HCT116 (cell line): ENCODE results near the gene TMPRSS11A. TPM values are rescaled to one million over a fixed set of nuclear protein-coding genes. Genes with fewer than 3 reads are reported as not detected.

Experiments used
- ATAC-seq: fragments of 200-7000 bp; cut with Tn5 transposase; 2 replicates; pipeline ENCODE4 v1.9.1; 2020; ENCODE audit warnings: mild to moderate bottlenecking, moderate library complexity
- BruUV-seq: library from RNA; stranded (reverse); fragments of 400-500 nt; replicated peaks from 2 replicates; lab custom pipeline; 2021; lab: Mats Ljungman, UMichigan
- CTCF ChIA-PET: fragments of 300-600 bp; sonication (Branson Sonifier 250); formaldehyde crosslinking; loops from one replicate; lab custom pipeline; 2021; ENCODE audit warnings: antibody characterized with exemption; lab: Charles Lee
- POLR2A ChIA-PET: fragments of 300-600, 350-600 bp; sonication (Branson Sonifier 250); formaldehyde crosslinking; loops from one replicate; lab custom pipeline; 2021; ENCODE audit warnings: antibody characterized with exemption; lab: Charles Lee
- RAD21 ChIA-PET, 2 experiments: fragments of 300-600 bp; sonication (Branson Sonifier 250); formaldehyde crosslinking; loops; one replicate each; lab custom pipeline; 2023; ENCODE audit warnings: low total read pairs in 2 of 2; ENCODE audit not compliant: uncharacterized antibody in 2 of 2, unreplicated experiment in 2 of 2, low non-redundant PET in 1 of 2; lab: Charles Lee
- DNase-seq: peaks from one replicate; pipeline ENCODE4 v3.0.0-alpha.2; 2010; ENCODE audit warnings: low read depth, low spot score
- H2AFZ ChIP-seq: fragments of 200-600 bp; shearing (Covaris generic), sonication (generic); 2 replicates; pipeline ENCODE4 v1.6.1; 2017; ENCODE audit warnings: low read depth, mixed run types, mixed read lengths, antibody characterized with exemption, low read length; ENCODE audit not compliant: poor library complexity, severe bottlenecking
- H3K27ac ChIP-seq: 2 replicates; pipeline ENCODE4 v1.5.1; 2012; ENCODE audit warnings: low read depth, low read length
- H3K27me3 ChIP-seq: fragments of 200-600 bp; sonication (generic); 2 replicates; pipeline ENCODE4 v1.6.1; 2016; ENCODE audit warnings: mixed run types, low read length, mixed read lengths; ENCODE audit not compliant: insufficient read depth
- H3K36me3 ChIP-seq, 2 experiments: fragments of 200-500 bp in 1 of 2; fragments of 200-600 bp in 1 of 2; sonication (Bioruptor generic) in 1 of 2; sonication (generic) in 1 of 2; 2 replicates each; pipeline versions ENCODE4 v1.5.1 to v1.6.1; 2014 to 2016; ENCODE audit warnings: low read length in 2 of 2, inconsistent platforms in 1 of 2, mixed read lengths in 1 of 2, mixed run types in 1 of 2; ENCODE audit not compliant: insufficient read depth in 2 of 2, control insufficient read depth in 1 of 2
- H3K4me1 ChIP-seq, 2 experiments: fragments of 200-600 bp in 1 of 2; sonication (generic) in 1 of 2; 2 replicates each; pipeline versions ENCODE4 v1.5.1 to v1.6.1; 2012 to 2017; ENCODE audit warnings: low read length in 2 of 2, inconsistent platforms in 1 of 2, mild to moderate bottlenecking in 1 of 2, mixed read lengths in 1 of 2, mixed run types in 1 of 2, moderate library complexity in 1 of 2; ENCODE audit not compliant: insufficient read depth in 2 of 2, control insufficient read depth in 1 of 2
- H3K4me2 ChIP-seq: fragments of 200-600 bp; sonication (generic); 2 replicates; pipeline ENCODE4 v1.6.1; 2017; ENCODE audit warnings: mixed run types, low read length, mixed read lengths
- H3K4me3 ChIP-seq, 2 experiments: fragments of 200-600 bp in 1 of 2; sonication (generic) in 1 of 2; replicated peaks in 1 of 2; 2 replicates each; pipeline ENCODE4 v1.5.1; 2011 to 2016; ENCODE audit warnings: low read length in 2 of 2, control low read depth in 1 of 2, low read depth in 1 of 2, mild to moderate bottlenecking in 1 of 2, mixed read lengths in 1 of 2, mixed run types in 1 of 2
- H3K79me2 ChIP-seq: fragments of 200-600 bp; sonication (generic); 2 replicates; pipeline ENCODE4 v1.6.1; 2017; ENCODE audit warnings: mild to moderate bottlenecking, mixed run types, low read length, moderate library complexity, mixed read lengths; ENCODE audit not compliant: insufficient read depth
- H3K9ac ChIP-seq: fragments of 200-600 bp; sonication (generic); 2 replicates; pipeline ENCODE4 v1.6.1; 2016; ENCODE audit warnings: low read length, mixed read lengths
- H3K9me2 ChIP-seq: fragments of 200-600 bp; sonication (generic), shearing (Covaris generic); 2 replicates; pipeline ENCODE4 v1.6.1; 2017; ENCODE audit warnings: mixed run types, mild to moderate bottlenecking, moderate library complexity; ENCODE audit not compliant: insufficient read depth
- H3K9me3 ChIP-seq, 2 experiments: fragments of 200-500 bp in 1 of 2; fragments of 200-600 bp in 1 of 2; sonication (Bioruptor generic) in 1 of 2; sonication (generic) in 1 of 2; 2 replicates each; pipeline ENCODE4 v1.6.1; 2014 to 2017; ENCODE audit warnings: low read length in 2 of 2, mixed read lengths in 2 of 2, inconsistent platforms in 1 of 2, low read depth in 1 of 2, mild to moderate bottlenecking in 1 of 2, mixed run types in 1 of 2, moderate library complexity in 1 of 2; ENCODE audit not compliant: control insufficient read depth in 1 of 2, insufficient read depth in 1 of 2
- H4K20me1 ChIP-seq: fragments of 200-600 bp; sonication (generic), shearing (Covaris generic); 2 replicates; pipeline ENCODE4 v1.6.1; 2017; ENCODE audit warnings: mixed run types, mild to moderate bottlenecking, moderate library complexity; ENCODE audit not compliant: insufficient read depth
- CEBPB ChIP-seq: IDR thresholded peaks from 2 replicates; pipeline ENCODE4 v1.6.1; 2012; ENCODE audit warnings: low read depth
- CTCF ChIP-seq, 3 experiments: fragments of 200-600 bp in 1 of 3; sonication (generic) in 1 of 3; IDR thresholded peaks in 2 of 3; conservative IDR thresholded peaks in 1 of 3; 2 replicates each; pipeline ENCODE4 v1.5.1; 2012 to 2017; ENCODE audit warnings: low read depth in 2 of 3, low read length in 2 of 3, antibody characterized with exemption in 1 of 3, borderline replicate concordance in 1 of 3, control low read depth in 1 of 3, mild to moderate bottlenecking in 1 of 3, mixed read lengths in 1 of 3, mixed run types in 1 of 3, moderate library complexity in 1 of 3; ENCODE audit not compliant: insufficient read depth in 1 of 3
- EGR1 ChIP-seq: IDR thresholded peaks from 2 replicates; pipeline ENCODE4 v1.6.1; 2012; ENCODE audit warnings: low read depth
- EZH2phosphoT487 ChIP-seq: fragments of 200-600 bp; IDR thresholded peaks from 2 replicates; pipeline ENCODE4 v1.6.1; 2018; ENCODE audit warnings: antibody characterized with exemption, borderline replicate concordance
- FOSL1 ChIP-seq: IDR thresholded peaks from 2 replicates; pipeline ENCODE4 v1.6.1; 2012; ENCODE audit warnings: low read depth
- JUND ChIP-seq: IDR thresholded peaks from 2 replicates; pipeline ENCODE4 v1.6.1; 2012
- MAX ChIP-seq: IDR thresholded peaks from 2 replicates; pipeline ENCODE4 v1.6.1; 2012
- REST ChIP-seq: IDR thresholded peaks from 2 replicates; pipeline ENCODE4 v1.6.1; 2012; ENCODE audit warnings: low read depth
- SP1 ChIP-seq: IDR thresholded peaks from 2 replicates; pipeline ENCODE4 v1.6.1; 2012; ENCODE audit warnings: low read depth
- SRF ChIP-seq: IDR thresholded peaks from 2 replicates; pipeline ENCODE4 v1.6.1; 2012; ENCODE audit warnings: low read depth
- ZFX ChIP-seq: fragments of 450-650 bp; IDR thresholded peaks from 2 replicates; pipeline ENCODE4 v1.6.1; 2017
- ZNF274 ChIP-seq: fragments of 200-500 bp; sonication (Bioruptor generic); IDR thresholded peaks from 2 replicates; pipeline ENCODE4 v1.6.1; 2014; ENCODE audit warnings: mild to moderate bottlenecking, low read depth, low read length, inconsistent platforms
- intact Hi-C: fragments of 100-400 bp; cut with micrococcal nuclease; formaldehyde crosslinking; loops from 2 replicates; pipeline ENCODE4 v1.10.0; 2022
- total RNA-seq: library from RNA; stranded (reverse); gene quantifications from one replicate; pipeline ENCODE4 v1.2.1, GENCODE V29; 2021; ENCODE audit not compliant: unreplicated experiment

Gene TMPRSS11A
- total RNA-seq, 1 experiment from 2014 or later = not detected

GRCh38 chr4:67883458-67883857 lies 79.8 kb downstream of the TMPRSS11A start (continued):
- no peak for TF ChIP-seq CTCF (IDR thresholded peaks at IDR 0.05 in 2 of 3, conservative IDR thresholded peaks at IDR 0.05 in 1 of 3; ENCODE audit: borderline replicate concordance in 1 of 3, insufficient read depth in 1 of 3, low read depth in 2 of 3, low read length in 2 of 3)
- no peak for TF ChIP-seq MAX
- no peak for TF ChIP-seq ZFX
- no peak for TF ChIP-seq FOSL1
- no peak for TF ChIP-seq SRF
- no peak for TF ChIP-seq SP1
- no peak for TF ChIP-seq REST

GRCh38 chr4:67880866-67881610 lies 82.3 kb downstream of the TMPRSS11A start:
- ChIA-PET POLR2A (no interaction called here), CTCF (no interaction called here), RAD21 (no interaction called here)
- no peak for DNase-seq
- Histone ChIP-seq H3K27me3 (no peaks in the 10 kb centered on the region), H3K4me3 (no peak overlapping the region), H3K9me2 (no peaks in the 10 kb centered on the region), H3K4me1 (peaks cover 4 to 8% of the 10 kb centered on the region in 2 experiments; a peak in 3 of 4 replicates), H3K27ac (no peak overlapping the region), H4K20me1 (no peaks in the 10 kb centered on the region), H3K9ac (no peak overlapping the region), H3K36me3 (no peaks in the 10 kb centered on the region), H2AFZ (no peak overlapping the region), H3K9me3 (no peaks in the 10 kb centered on the region), H3K4me2 (no peak overlapping the region), H3K79me2 (no peaks in the 10 kb centered on the region)
- no TSS peak for BruUV-seq
- intact Hi-C loops = no loop called here
- TF ChIP-seq SRF (no peak), CEBPB (no peak), JUND (no peak), FOSL1 (no peak), EGR1 (no peak), EZH2phosphoT487 (no peak), ZNF274 (no peak), CTCF (IDR thresholded peaks at IDR 0.05 in 2 of 3, conservative IDR thresholded peaks at IDR 0.05 in 1 of 3; ENCODE audit: borderline replicate concordance in 1 of 3, insufficient read depth in 1 of 3, low read depth in 2 of 3, low read length in 2 of 3) (no peak)
- ATAC-seq = no peak
